Lung (tissue), 12 donors: Measurements from ENCODE around the gene KRT16. TPM values are rescaled to one million over a fixed set of nuclear protein-coding genes. Genes with fewer than 3 reads are reported as not detected.

Source experiments
- ATAC-seq: fragments of 200-7000 bp; cut with Tn5 transposase; one replicate; pipeline ENCODE4 v1.9.1; 2020; ENCODE audit warnings: moderate number of reproducible peaks; ENCODE audit not compliant: insufficient read depth, low FRiP score
- DNase-seq, 3 donors: peaks; one replicate each; pipeline ENCODE4 v3.0.0-alpha.2; 2013 to 2017
- H3K27ac ChIP-seq, 2 donors: one replicate each; pipeline ENCODE4 v1.5.1; 2013; ENCODE audit warnings: mild to moderate bottlenecking in 2 of 2, moderate library complexity in 2 of 2, control low read depth in 1 of 2, inconsistent platforms in 1 of 2, low read depth in 1 of 2, low read length in 1 of 2
- H3K27me3 ChIP-seq, 3 donors: one replicate each; pipeline ENCODE4 v1.5.1; 2013; ENCODE audit warnings: low read length in 2 of 3; ENCODE audit not compliant: control insufficient read depth in 3 of 3, insufficient read depth in 3 of 3
- H3K36me3 ChIP-seq, 4 donors: one replicate each; pipeline ENCODE4 v1.5.1; 2013; ENCODE audit warnings: low read length in 4 of 4, mild to moderate bottlenecking in 1 of 4, moderate library complexity in 1 of 4; ENCODE audit not compliant: control insufficient read depth in 4 of 4, insufficient read depth in 4 of 4
- H3K4me1 ChIP-seq, 5 donors: one replicate each; pipeline ENCODE4 v1.5.1; 2013; ENCODE audit warnings: low read length in 5 of 5, mild to moderate bottlenecking in 2 of 5, moderate library complexity in 1 of 5; ENCODE audit not compliant: control insufficient read depth in 5 of 5, insufficient read depth in 5 of 5
- H3K4me3 ChIP-seq: one replicate; pipeline ENCODE4 v1.5.1; 2013; ENCODE audit warnings: mild to moderate bottlenecking, control low read depth, moderate library complexity
- H3K9ac ChIP-seq, 2 donors: one replicate each; pipeline ENCODE4 v1.5.1; 2013; ENCODE audit warnings: low read length in 2 of 2, control low read depth in 1 of 2; ENCODE audit not compliant: insufficient read depth in 1 of 2
- H3K9me3 ChIP-seq, 4 donors: one replicate each; pipeline ENCODE4 v1.5.1; 2013; ENCODE audit warnings: low read length in 3 of 4, mild to moderate bottlenecking in 1 of 4, moderate library complexity in 1 of 4; ENCODE audit not compliant: control insufficient read depth in 4 of 4, insufficient read depth in 3 of 4
- WGBS, 2 donors: extraction: QIAGEN DNeasy Blood & Tissue Kit; methylation state at CpG; one replicate each; pipeline ENCODE4 v1.1.7; 2013; 5-methylcytosine and 5-hydroxymethylcytosine counted together
- polyA plus RNA-seq, 2 donors: library from polyadenylated mRNA; stranded (reverse); fragments of 200-250 nt; gene quantifications; one replicate each; pipeline ENCODE4 v1.2.1, GENCODE V29; 2013
- total RNA-seq, 2 donors: library from RNA; depleted of rRNA in 1 of 2; stranded (reverse); fragments of >200 nt in 1 of 2; gene quantifications; one replicate each; pipeline ENCODE4 v1.2.1, GENCODE V29; 2014 to 2021
- TF ChIP-seq, protein P1 (sequence below): IDR thresholded peaks from 2 replicates; pipeline ENCODE4 v1.5.1; 2012; ENCODE audit warnings: mild to moderate bottlenecking; ENCODE audit errors: control extremely low read depth, extremely low read depth
- donor health status: control.
- donor health status: control.
- donor health status: Bipolar disorder and iron deficiency.
- donor health status: healthy.
- donor health status: DM: yes; HTN: yes; CAD: no.

KRT16 gene
- total and polyA plus RNA-seq, 4 donors = 0.10 to 0.28 (median 0.18) TPM; not detected in 1

DNA sequence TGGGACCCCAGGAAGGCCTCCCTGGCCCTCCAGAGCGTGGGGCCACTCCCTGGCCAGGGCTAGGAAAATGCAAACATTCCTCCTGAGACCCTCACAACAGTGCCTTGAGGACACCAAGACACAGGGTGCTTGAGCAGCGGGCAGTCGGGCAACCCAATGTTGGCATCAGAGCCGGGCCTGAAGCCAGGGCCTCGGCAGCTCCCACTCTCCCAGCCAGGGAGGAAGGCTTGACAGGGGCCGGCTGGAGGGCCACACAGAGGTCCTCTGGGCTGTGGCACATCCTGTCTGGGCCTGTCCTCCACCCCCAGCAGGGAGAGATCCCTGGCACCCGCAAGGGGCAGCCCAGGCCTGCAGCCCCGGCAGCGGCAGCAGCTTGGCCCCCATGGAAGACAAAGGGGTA lies 24.1 kb upstream of the KRT16 start:
- Histone ChIP-seq H3K27ac (no peak overlapping the region), H3K4me3 (no peak overlapping the region), H3K9me3 (no peaks in the 10 kb centered on the region), H3K27me3 (no peaks in the 10 kb centered on the region), H3K9ac (no peak overlapping the region), H3K36me3 (no peaks in the 10 kb centered on the region), H3K4me1 (peaks cover 0 to 38% (median 9%) of the 10 kb centered on the region in 5 donors)
- ATAC-seq (no peak), DNase-seq (peak in 1 of 3 donors; percentile 42)
- 85 to 94% methylated on average over 9 of the region's 9 CpGs for WGBS, 2 donors
- TF ChIP-seq, protein P1, sequence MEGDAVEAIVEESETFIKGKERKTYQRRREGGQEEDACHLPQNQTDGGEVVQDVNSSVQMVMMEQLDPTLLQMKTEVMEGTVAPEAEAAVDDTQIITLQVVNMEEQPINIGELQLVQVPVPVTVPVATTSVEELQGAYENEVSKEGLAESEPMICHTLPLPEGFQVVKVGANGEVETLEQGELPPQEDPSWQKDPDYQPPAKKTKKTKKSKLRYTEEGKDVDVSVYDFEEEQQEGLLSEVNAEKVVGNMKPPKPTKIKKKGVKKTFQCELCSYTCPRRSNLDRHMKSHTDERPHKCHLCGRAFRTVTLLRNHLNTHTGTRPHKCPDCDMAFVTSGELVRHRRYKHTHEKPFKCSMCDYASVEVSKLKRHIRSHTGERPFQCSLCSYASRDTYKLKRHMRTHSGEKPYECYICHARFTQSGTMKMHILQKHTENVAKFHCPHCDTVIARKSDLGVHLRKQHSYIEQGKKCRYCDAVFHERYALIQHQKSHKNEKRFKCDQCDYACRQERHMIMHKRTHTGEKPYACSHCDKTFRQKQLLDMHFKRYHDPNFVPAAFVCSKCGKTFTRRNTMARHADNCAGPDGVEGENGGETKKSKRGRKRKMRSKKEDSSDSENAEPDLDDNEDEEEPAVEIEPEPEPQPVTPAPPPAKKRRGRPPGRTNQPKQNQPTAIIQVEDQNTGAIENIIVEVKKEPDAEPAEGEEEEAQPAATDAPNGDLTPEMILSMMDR = no peak

DNA sequence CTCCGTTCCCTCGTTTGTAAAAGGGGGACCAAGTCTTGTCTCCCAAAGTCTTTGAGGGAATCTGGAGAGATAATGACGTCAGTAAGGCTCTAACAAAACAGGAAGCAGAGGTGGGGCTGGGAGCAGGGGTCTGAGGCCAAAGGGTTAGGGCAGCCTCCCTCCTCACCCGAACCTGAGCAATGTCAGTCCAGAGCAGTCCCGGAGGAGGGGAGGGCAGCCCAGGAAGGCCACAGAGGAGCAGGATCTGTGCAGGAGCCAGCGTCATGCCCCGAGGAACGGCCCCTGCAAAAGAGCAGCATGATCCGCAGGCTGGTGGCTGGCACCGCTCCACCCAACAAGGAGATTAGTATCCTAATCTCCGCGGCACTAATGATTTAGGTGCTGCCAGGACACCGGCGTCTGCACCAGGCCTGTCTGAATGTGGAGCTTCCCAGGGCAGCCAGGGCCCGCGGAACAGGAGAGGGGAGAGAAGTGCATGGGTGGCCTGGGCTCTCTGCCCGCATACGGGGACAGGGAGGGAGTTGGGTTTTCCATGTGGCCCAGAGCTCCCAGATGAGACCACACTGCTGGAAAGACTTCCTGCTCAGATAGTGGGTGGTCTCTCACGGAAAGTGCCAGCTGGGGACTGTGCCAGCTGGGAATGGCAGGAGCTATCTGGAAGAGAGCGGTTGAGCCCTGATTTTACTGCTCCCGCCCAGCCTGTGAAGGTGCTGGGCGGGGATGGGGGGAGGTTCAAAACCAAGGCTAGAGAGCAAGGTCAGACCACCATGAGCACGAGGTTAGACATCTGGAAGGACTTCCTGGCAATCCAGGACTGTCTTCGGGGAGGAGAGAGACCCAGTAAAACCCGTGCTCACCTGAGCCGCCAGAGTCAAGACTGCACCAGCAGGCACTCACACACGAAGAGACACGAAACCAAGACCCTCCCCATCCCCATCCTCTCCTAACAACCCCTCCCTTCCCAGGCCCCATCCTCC lies 22.8 kb upstream of the KRT16 start:
- Histone ChIP-seq H3K4me3 (no peak overlapping the region), H3K4me1 (peaks cover 0 to 38% (median 9%) of the 10 kb centered on the region in 5 donors), H3K9ac (peak overlapping the region in 1 of 2 donors; percentile 14), H3K36me3 (no peaks in the 10 kb centered on the region), H3K27ac (no peak overlapping the region), H3K9me3 (no peaks in the 10 kb centered on the region), H3K27me3 (no peaks in the 10 kb centered on the region)
- WGBS, 2 donors = 54 to 76% methylated on average over 28 of the region's 28 CpGs
- TF ChIP-seq, protein P1 = no peak
- DNase-seq (peak; percentile 94 to 97 (median 94)), ATAC-seq (no peak)

DNA sequence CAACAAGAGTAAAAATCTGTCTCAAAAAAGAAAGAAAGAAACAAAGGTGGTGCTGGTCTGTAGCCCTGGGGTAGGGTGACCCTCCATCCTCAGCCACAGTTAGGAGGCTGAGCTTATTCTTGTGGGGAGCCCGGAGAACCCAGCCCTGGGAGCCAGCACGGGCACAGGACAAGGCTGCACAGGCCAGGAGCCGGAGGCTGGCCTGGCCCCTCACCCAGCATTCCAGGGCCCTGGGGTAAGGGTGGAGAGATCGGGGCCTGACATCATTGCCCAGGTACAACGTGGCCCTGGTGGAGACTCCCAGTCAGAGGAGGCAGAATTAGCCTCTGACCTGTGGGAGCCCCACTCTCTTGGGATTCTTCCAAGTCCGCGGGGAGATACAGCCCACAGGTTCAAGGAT lies 22.1 kb upstream of the KRT16 start:
- TF ChIP-seq, protein P1 = no peak
- peaks cover 0 to 38% (median 9%) of the 10 kb centered on the region in 5 donors for H3K4me1 ChIP-seq
- H3K36me3 ChIP-seq = no peaks in the 10 kb centered on the region
- H3K27me3 ChIP-seq = no peaks in the 10 kb centered on the region
- ATAC-seq (no peak), DNase-seq (no peak)
- 68 to 79% methylated on average over 7 of the region's 7 CpGs for WGBS, 2 donors
- H3K4me3 ChIP-seq = no peak overlapping the region
- no peak overlapping the region for H3K27ac ChIP-seq
- H3K9me3 ChIP-seq = no peaks in the 10 kb centered on the region
- H3K9ac ChIP-seq = no peak overlapping the region
